Measurements from ENCODE around the gene CENPM. TPM values are rescaled to one million over a fixed set of nuclear protein-coding genes. Genes with fewer than 3 reads are reported as not detected.
A peak's percentile ranks its signal among the peaks of the same experiment; 100 is the strongest.

CENPM gene
- polyA plus RNA-seq, 1 donor (not counting 4 experiments of a cell fraction or from before 2014, with no cell fraction given) = 4.8 TPM

DNA sequence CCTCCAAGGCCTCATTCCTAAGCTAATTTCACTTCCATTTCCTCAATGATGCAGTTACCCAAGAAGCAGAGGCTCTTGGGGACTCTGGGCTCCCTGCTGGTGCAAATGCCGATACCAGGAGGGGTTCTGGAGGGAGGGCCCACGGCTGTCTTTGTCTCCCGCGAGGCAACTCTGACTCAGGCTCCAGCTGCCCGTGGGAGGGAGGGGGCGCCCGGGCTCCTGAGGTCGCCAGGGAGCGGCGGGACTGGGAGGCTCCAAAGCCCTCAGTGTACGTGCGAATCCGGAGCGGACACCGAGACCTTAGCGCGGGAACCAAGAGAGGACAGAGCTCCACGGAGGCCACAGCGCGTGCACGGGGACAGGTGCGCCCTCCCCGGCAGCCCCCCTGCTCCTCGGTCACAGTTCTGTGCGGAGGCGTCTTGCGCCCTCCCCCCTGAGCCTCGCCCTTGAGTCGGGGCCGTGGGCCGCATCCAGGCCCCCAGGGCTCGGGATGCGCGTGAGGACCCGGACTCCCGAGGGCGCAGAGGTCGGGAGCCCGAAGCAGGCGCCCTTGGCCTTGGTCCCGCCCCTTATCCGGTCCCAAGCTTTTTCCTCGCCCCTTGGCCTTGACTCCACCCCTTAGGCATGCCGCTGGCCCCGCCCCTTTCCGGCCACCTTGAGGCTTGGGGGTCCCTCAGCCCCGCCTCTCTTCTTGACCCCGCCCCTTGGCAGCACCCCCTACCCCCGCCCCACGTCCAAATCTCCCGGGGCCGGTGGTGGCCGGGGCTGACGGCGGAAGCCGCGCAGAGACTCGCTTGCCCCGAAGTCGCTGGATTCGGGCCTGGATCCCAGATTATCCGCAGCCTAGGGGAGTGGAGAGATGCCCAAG is 27.4 kb downstream of the CENPM start:
- TF ChIP-seq, protein P1, sequence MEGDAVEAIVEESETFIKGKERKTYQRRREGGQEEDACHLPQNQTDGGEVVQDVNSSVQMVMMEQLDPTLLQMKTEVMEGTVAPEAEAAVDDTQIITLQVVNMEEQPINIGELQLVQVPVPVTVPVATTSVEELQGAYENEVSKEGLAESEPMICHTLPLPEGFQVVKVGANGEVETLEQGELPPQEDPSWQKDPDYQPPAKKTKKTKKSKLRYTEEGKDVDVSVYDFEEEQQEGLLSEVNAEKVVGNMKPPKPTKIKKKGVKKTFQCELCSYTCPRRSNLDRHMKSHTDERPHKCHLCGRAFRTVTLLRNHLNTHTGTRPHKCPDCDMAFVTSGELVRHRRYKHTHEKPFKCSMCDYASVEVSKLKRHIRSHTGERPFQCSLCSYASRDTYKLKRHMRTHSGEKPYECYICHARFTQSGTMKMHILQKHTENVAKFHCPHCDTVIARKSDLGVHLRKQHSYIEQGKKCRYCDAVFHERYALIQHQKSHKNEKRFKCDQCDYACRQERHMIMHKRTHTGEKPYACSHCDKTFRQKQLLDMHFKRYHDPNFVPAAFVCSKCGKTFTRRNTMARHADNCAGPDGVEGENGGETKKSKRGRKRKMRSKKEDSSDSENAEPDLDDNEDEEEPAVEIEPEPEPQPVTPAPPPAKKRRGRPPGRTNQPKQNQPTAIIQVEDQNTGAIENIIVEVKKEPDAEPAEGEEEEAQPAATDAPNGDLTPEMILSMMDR (optimal IDR thresholded peaks at IDR 0.05 in 1 of 3, IDR thresholded peaks at IDR 0.05 in 1 of 3, conservative IDR thresholded peaks at IDR 0.05 in 1 of 3; ENCODE audit: extremely low read depth in 1 of 3, insufficient read depth in 2 of 3, low read length in 3 of 3) = no peak
- no peak for TF ChIP-seq EZH2 (IDR thresholded peaks at IDR 0.05; ENCODE audit: low read length)
- no peak overlapping the region for H3K27ac ChIP-seq (ENCODE audit: control insufficient read depth, insufficient read depth, low read length)
- H3K4me2 ChIP-seq (ENCODE audit: control insufficient read depth, extremely low read depth, insufficient read depth, low read depth, low read length) = peak overlapping the region; percentile 78
- FAIRE-seq (no peak), DNase-seq (ENCODE audit: low read depth, low spot score) (no peak)
- H3K9me1 ChIP-seq (ENCODE audit: control insufficient read depth, extremely low read depth, insufficient read depth, low read length) = no peaks in the 10 kb centered on the region
- dilution Hi-C loops (cut with MboI; ENCODE audit: extremely low pct_ligation_motif_present, low sequenced_read_pairs) = no loop called here
- H3K9me3 ChIP-seq (ENCODE audit: control insufficient read depth, low read depth, low read length) = no peaks in the 10 kb centered on the region
- peaks cover 40% of the 10 kb centered on the region for H3K27me3 ChIP-seq (ENCODE audit: control insufficient read depth, extremely low read depth, insufficient read depth, low read length)
- H3K4me3 ChIP-seq (ENCODE audit: control insufficient read depth in 2 of 3, extremely low read depth in 1 of 3, insufficient read depth in 2 of 3, low read depth in 1 of 3, low read length in 3 of 3) = peak overlapping the region; percentile 33 to 54 (median 51)
- H4K20me1 ChIP-seq (ENCODE audit: control insufficient read depth, extremely low read depth, insufficient read depth, low read length) = peaks cover 2% of the 10 kb centered on the region
- peak overlapping the region; percentile 54 for H3K9ac ChIP-seq (ENCODE audit: control insufficient read depth, extremely low read depth, insufficient read depth, low read length)
- H3K4me1 ChIP-seq (ENCODE audit: control insufficient read depth, extremely low read depth, insufficient read depth, low read length) = peaks cover 15% of the 10 kb centered on the region
- peak overlapping the region; percentile 71 for H2AFZ ChIP-seq (ENCODE audit: control insufficient read depth, low read length)
- no peaks in the 10 kb centered on the region for H3K79me2 ChIP-seq (ENCODE audit: control insufficient read depth, insufficient read depth, low read length)
- H3K36me3 ChIP-seq (ENCODE audit: control insufficient read depth in 2 of 2, extremely low read depth in 1 of 2, insufficient read depth in 2 of 2, low read length in 2 of 2) = no peaks in the 10 kb centered on the region

GRCh38 chr22:41917903-41918791 is 28.8 kb downstream of the CENPM start:
- H2AFZ ChIP-seq (ENCODE audit: control insufficient read depth, low read length) = no peak overlapping the region
- TF ChIP-seq, protein P1 (optimal IDR thresholded peaks at IDR 0.05 in 1 of 3, IDR thresholded peaks at IDR 0.05 in 1 of 3, conservative IDR thresholded peaks at IDR 0.05 in 1 of 3; ENCODE audit: extremely low read depth in 1 of 3, insufficient read depth in 2 of 3, low read length in 3 of 3) = no peak
- no peak for TF ChIP-seq EZH2 (IDR thresholded peaks at IDR 0.05; ENCODE audit: low read length)
- no peaks in the 10 kb centered on the region for H3K9me1 ChIP-seq (ENCODE audit: control insufficient read depth, extremely low read depth, insufficient read depth, low read length)
- H3K27ac ChIP-seq (ENCODE audit: control insufficient read depth, insufficient read depth, low read length) = no peak overlapping the region
- H3K9me3 ChIP-seq (ENCODE audit: control insufficient read depth, low read depth, low read length) = no peaks in the 10 kb centered on the region
- H3K27me3 ChIP-seq (ENCODE audit: control insufficient read depth, extremely low read depth, insufficient read depth, low read length) = peaks cover 51% of the 10 kb centered on the region
- H3K79me2 ChIP-seq (ENCODE audit: control insufficient read depth, insufficient read depth, low read length) = no peaks in the 10 kb centered on the region
- H3K4me1 ChIP-seq (ENCODE audit: control insufficient read depth, extremely low read depth, insufficient read depth, low read length) = peaks cover 15% of the 10 kb centered on the region
- H4K20me1 ChIP-seq (ENCODE audit: control insufficient read depth, extremely low read depth, insufficient read depth, low read length) = peaks cover 5% of the 10 kb centered on the region
- DNase-seq (ENCODE audit: low read depth, low spot score) = no peak
- H3K9ac ChIP-seq (ENCODE audit: control insufficient read depth, extremely low read depth, insufficient read depth, low read length) = peak overlapping the region; percentile 18
- no peaks in the 10 kb centered on the region for H3K36me3 ChIP-seq (ENCODE audit: control insufficient read depth in 2 of 2, extremely low read depth in 1 of 2, insufficient read depth in 2 of 2, low read length in 2 of 2)
- dilution Hi-C loops (cut with MboI; ENCODE audit: extremely low pct_ligation_motif_present, low sequenced_read_pairs) = no loop called here
- H3K4me2 ChIP-seq (ENCODE audit: control insufficient read depth, extremely low read depth, insufficient read depth, low read depth, low read length) = peak overlapping the region; percentile 35
- no peak overlapping the region for H3K4me3 ChIP-seq (ENCODE audit: control insufficient read depth in 2 of 3, extremely low read depth in 1 of 3, insufficient read depth in 2 of 3, low read depth in 1 of 3, low read length in 3 of 3)
- peak; percentile 57 for FAIRE-seq
